GM12891 (cell line): ENCODE results near the gene ITPRID2.

Source experiments
- POLR2AphosphoS5 ChIP-seq: IDR thresholded peaks from 2 replicates; pipeline ENCODE4 v1.6.1; 2011; ENCODE audit warnings: low read depth, low read length, control low read depth
- TAF1 ChIP-seq: IDR thresholded peaks from 2 replicates; pipeline ENCODE4 v1.6.1; 2011; ENCODE audit warnings: low read depth, low read length, control low read depth

DNA sequence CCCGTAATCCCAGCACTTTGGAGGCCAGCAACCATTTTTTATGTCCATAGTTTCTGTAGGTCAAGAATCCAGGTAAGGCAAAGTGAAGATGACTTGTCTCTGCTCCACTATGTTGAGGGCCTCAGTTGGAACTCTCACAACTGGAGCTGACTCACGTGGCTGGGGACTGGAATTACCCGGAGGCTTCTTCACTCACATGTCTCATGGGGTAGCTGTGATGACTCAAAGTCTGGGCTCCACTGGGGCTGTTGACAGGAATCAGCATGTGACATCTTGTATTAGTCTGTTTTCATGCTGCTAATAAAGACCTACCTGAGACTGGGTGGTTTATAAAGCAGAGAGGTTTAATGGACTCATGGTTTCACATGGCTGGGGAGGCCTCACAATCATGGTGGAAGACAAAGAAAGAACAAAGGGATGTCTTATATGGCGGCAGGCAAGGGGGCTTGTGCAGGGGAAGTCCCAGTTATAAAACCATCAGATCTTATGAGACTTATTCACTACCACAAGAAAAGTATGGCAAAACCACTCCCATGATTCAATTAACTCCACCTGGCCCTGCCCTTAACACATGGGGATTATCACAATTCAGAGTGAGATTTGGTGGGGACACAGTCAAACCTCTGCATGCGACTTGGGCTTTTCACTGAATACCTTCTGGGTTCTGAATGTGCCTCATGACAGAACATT lies 86.3 kb downstream of the ITPRID2 start:
- no peak for TF ChIP-seq TAF1
- TF ChIP-seq POLR2AphosphoS5: no peak
